ENCODE data around the gene CORIN.
"Not testable (repeated sequence)": the region's sequence is repeated elsewhere in the genome, so short reads cannot be mapped to it uniquely, and the experiment has no call there.

Gene CORIN

DNA sequence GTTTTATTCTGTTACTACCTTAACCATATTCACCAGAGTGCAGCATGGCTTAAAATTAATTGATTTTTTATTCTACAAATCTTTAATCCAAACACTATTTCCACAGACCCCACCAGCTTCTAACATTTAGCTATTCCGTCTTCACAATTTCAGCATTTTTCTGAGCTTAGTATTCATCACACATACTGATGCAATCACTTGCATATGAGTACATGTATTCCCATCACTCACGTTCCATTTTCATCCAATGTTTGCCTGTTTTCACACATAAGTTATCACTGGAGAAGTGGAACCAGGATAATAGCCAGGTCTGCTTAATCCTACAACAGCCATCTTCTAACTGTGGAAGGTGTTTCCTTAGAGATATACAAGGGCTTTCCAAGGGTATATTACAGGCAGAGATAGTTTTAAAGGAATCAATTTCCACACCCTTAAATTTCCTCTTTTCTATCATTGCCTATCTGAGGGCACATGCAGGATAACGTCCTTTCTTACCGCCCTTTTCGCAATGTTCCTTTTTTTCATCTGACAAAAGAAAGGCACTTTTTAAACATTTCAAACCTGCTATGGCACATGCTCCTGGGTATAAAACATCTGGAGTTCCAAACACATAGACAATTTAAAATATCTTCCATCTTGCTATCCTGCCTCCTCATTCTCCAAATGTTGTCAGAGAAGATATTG lies 115.8 kb downstream of the CORIN start:
- in situ Hi-C loops (cut with MboI; ENCODE audit: low sequenced_read_pairs): no loop called here

- in situ Hi-C loops (cut with MboI; ENCODE audit: low sequenced_read_pairs): no loop called here
Observed at GRCh38 chr4:47721485-47721884, 116.4 kb downstream of the CORIN start.

GRCh38 chr4:47720787-47721186 lies 117.1 kb downstream of the CORIN start:
- in situ Hi-C loops (cut with MboI; ENCODE audit: low sequenced_read_pairs): no loop called here

GRCh38 chr4:47719576-47719975 lies 118.3 kb downstream of the CORIN start:
- in situ Hi-C loops (cut with MboI; ENCODE audit: low sequenced_read_pairs): no loop called here

DNA sequence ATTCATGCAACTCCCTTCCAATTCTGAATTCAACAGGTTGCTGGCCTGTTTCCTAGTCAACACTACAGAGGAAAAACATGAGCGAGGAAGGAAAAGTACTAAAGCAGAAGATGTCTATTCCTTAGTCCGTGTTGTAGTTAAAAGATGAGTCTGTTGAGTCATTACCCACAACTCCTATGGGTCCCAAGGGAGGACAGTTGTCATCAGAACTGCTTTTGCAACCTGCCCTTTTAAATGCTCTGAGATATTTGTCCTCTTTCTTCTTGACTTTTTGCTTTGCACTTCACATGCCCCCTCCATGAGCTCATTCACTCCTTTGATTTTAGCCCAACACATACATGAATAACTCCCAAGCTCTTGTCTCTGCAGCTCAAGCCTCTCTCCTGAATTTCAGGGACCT lies 119.2 kb downstream of the CORIN start:
- in situ Hi-C loops (cut with MboI; ENCODE audit: low sequenced_read_pairs): no loop called here

- in situ Hi-C loops (cut with MboI; ENCODE audit: low sequenced_read_pairs): no loop called here
Observed at GRCh38 chr4:47717188-47717587, 120.7 kb downstream of the CORIN start.

- in situ Hi-C loops (cut with MboI; ENCODE audit: low sequenced_read_pairs): no loop called here
Observed at GRCh38 chr4:47715716-47716416, 122.0 kb downstream of the CORIN start.

GRCh38 chr4:47714269-47714668 lies 123.6 kb downstream of the CORIN start:
- in situ Hi-C loops (cut with MboI; ENCODE audit: low sequenced_read_pairs): no loop called here

- in situ Hi-C loops (cut with MboI; ENCODE audit: low sequenced_read_pairs): no loop called here
Observed at GRCh38 chr4:47713129-47713834, 124.6 kb downstream of the CORIN start.

DNA sequence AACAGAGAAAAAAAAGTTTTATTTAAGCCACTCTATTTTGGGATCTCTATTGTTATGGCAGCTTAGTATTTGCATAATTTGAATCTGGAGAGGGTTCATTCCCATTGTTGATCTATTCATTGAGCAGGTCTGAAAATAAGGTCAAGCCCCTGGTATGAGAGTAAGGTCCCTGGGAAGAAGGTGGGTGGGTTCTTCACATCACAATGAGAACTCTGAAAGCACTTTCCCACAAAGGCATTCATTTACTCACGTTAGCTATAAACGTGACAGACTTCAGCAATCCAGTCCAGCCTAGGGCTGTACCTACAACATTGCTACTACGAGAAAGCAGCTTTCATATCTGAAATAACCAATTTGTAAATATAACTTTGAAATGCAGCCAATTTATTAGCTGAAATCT lies 126.2 kb downstream of the CORIN start:
- in situ Hi-C loops (cut with MboI; ENCODE audit: low sequenced_read_pairs): no loop called here

DNA sequence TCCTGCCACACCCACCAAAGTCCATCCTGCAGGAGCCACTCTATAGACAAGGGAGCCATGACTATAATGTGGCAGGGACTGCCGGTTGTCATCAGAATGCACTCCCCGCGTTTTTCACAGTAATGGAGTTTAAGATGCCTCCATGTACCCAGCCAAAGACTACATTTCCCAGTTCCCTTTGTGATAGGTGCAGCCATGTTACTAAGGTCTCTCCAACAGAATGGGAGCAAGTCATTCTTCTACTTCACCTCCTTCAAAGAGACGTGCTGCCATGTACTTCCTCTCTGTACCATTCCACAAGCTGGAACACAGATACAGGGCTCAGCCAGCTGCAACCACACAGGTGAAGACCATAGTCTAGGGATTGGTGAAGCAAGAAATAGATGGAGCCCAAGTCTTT lies 126.7 kb downstream of the CORIN start:
- in situ Hi-C loops (cut with MboI; ENCODE audit: low sequenced_read_pairs): no loop called here

DNA sequence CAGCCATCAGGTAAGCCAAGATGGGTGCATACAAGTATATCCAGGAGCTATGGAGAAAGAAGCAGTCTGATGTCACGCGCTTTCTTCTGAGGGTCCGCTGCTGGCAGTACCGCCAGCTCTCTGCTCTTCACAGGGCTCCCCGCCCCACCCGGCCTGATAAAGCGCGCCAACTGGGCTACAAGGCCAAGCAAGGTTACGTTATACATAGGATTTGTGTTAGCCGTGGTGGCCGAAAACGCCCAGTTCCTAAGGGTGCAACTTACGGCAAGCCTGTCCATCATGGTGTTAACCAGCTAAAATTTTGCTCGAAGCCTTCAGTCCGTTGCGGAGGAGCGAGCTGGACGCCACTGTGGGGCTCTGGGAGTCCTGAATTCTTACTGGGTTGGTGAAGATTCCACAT lies 131.5 kb downstream of the CORIN start:
- in situ Hi-C loops (cut with MboI; ENCODE audit: low sequenced_read_pairs): not testable (repeated sequence)

DNA sequence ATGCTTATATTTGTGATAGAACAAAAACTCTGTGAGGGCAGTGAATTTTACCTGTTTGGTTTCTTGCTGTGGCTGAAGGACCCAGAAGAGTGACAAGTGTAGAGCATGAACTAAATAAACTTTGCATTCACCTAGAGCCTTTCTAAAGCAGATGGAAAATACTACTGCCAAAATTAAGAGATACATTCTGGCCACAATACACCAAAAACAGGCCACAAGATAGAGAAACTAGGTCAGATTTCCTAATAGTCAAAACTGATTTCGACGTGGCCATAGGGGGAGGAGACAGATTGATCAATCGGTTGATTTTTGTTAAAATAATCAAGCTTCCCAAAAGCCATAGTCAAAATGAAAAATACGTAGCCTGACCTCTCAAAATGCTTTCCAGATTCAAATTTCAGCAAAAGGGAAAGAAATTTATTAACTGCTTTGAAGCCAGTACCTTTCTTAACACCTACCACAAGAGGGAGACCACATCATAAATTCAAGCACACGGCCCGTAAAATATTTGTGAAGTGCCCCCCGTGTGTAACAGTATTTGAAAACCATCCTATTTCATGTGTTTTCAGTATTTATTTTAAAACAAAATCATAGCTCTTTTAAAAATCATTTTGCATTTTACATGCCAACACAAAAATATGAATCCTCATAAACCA lies 132.4 kb downstream of the CORIN start:
- in situ Hi-C loops (cut with MboI; ENCODE audit: low sequenced_read_pairs): no loop called here

DNA sequence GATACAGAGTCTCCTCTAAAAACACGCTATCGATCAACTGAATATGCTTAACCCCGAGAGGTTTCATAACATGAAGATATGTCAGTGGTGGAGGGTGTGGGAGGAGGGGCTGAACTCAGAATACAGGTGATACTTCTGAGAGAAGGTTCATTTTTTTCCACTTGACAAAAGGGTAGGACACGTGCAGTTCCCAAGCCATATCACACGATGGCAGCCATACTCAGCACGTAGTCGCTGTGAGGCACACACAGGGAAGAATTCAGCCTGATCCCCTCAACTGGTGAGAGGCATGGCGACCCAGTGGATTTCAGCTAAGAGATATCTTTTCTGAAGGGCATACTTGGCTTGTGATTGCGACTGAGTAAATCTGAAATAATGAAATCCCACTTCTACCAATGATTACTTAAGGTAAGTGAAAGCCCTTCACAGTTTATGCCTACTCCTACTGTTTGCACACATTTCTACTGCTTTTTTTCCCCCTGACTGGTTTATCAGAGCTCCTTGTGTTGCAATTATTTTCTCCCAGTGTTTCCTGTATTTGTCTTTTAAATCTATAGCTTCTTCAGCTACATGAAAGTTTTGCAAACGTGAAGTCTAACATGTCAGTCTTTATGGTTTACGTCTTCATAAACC lies 133.1 kb downstream of the CORIN start:
- in situ Hi-C loops (cut with MboI; ENCODE audit: low sequenced_read_pairs): no loop called here

DNA sequence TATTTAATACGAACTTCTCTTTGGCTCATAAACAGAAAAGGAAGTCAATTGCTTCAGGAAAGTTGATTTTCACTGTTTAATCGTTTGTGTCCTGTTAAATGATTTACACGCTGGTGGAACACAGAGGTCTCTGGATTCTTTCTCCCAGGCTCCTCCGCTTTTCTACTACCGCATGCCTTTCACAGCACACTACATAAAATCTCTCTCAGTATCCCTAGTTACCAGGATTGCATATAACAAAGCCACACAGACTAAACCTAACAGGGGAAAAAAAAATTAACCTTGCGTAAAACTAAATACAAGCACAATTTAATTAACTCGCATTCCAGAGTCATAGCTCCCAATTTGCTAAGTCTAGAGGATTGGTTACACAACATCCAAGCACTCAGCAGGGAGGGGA lies 133.9 kb downstream of the CORIN start:
- in situ Hi-C loops (cut with MboI; ENCODE audit: low sequenced_read_pairs): no loop called here

DNA sequence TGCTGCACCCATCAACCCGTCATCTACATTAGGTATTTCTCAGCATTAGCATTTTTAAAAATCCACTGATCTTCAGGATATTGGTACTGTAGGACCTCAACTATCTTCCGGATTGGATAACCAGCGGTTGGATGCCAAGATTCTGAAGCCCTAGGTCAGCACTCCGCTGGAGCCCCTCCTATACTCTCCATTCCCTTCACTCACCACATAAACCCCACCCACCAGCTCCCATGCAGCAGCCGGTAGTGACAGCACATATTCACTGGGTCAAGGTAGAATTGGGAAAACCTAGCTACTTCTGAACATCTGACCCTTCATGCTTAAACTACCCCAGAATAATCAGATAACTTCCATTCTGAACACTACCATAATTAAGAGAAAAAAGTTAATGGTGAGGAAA lies 134.9 kb downstream of the CORIN start:
- in situ Hi-C loops (cut with MboI; ENCODE audit: low sequenced_read_pairs): no loop called here

DNA sequence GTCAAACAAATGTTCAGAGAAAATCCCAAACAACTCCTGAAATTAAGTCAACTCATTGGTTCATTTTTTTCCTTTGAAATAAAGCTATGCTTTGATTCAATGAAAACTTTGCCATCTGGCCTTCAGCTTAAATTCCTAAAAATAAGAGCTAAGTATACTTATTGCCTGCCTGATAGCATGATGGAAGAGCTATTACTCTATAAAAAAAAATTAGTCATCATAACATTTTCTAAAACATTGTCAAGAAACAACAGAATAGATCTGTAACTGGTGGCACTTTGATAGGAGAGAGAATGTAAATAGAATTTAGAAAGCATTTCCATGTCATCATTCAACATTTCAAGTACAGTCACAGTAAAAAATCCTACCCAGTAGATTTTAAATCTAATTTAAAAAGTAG lies 136.6 kb downstream of the CORIN start:
- in situ Hi-C loops (cut with MboI; ENCODE audit: low sequenced_read_pairs): no loop called here

GRCh38 chr4:47698837-47699236 lies 139.0 kb downstream of the CORIN start:
- in situ Hi-C loops (cut with MboI; ENCODE audit: low sequenced_read_pairs): no loop called here

- in situ Hi-C loops (cut with MboI; ENCODE audit: low sequenced_read_pairs): no loop called here
Observed at GRCh38 chr4:47696823-47697222, 141.0 kb downstream of the CORIN start.

DNA sequence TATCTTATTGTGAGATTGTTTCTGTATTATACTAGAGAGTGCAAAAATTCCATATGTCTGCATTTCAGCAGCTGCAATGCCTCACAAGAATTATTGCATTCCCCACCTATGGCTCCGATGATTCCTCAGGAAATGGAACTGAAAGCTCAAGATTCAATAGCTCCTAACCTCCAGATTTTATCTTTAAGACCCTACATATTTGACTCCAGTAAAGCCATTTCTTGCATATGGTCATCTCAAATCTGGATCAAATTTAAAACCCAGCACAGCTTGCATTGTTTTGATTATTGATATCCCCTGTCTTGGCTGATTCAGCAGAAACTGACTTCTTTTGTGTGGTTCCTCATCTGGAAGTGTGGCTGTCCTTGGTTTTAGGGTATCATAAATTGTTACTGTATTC lies 142.6 kb downstream of the CORIN start:
- in situ Hi-C loops (cut with MboI; ENCODE audit: low sequenced_read_pairs): no loop called here

GRCh38 chr4:47694322-47694721 lies 143.5 kb downstream of the CORIN start:
- in situ Hi-C loops (cut with MboI; ENCODE audit: low sequenced_read_pairs): no loop called here

Measured in hTERT RPE-1 (cell line).